Measurements from ENCODE around the gene OR2H1.
"Not testable (repeated sequence)": the region's sequence is repeated elsewhere in the genome, so short reads cannot be mapped to it uniquely, and the experiment has no call there.

OR2H1 gene

GRCh38 chr6:29439006-29439405, 17.9 kb upstream of the OR2H1 start, which contains the start of gene OR10C1:
TSS of gene OR10C1 (plus strand) at chr6:29439306. CDS start at chr6:29440016, 710 bp downstream.
- Histone ChIP-seq H3K79me1 (ENCODE audit: low read depth, low read length) (no peaks in the 10 kb centered on the region), H2AFZ (ENCODE audit: low read length) (no peak within 1 kb of the TSS), H3K27ac (replicated peaks; ENCODE audit: low read length) (no peak within 1 kb of the TSS), H3K14ac (ENCODE audit: low read length) (no peak within 1 kb of the TSS), H3K27me3 (ENCODE audit: control insufficient read depth in 3 of 3, insufficient read depth in 3 of 3, low read depth in 1 of 3, low read length in 3 of 3) (no peaks in the 10 kb centered on the region), H3K9ac (ENCODE audit: low read depth, low read length, poor library complexity) (no peak within 1 kb of the TSS), H2BK12ac (ENCODE audit: low read length) (no peak within 1 kb of the TSS), H3K4ac (ENCODE audit: low read length) (no peak within 1 kb of the TSS), H3K18ac (ENCODE audit: low read length) (no peak within 1 kb of the TSS), H2BK120ac (ENCODE audit: low read depth, low read length) (no peak within 1 kb of the TSS), H2BK15ac (ENCODE audit: low read length) (peak within 1 kb of the TSS; percentile 5), H3K4me3 (ENCODE audit: low read length in 2 of 2) (no peak within 1 kb of the TSS), H4K8ac (ENCODE audit: low read depth, low read length) (no peak within 1 kb of the TSS), H3K4me2 (ENCODE audit: insufficient read depth, low read length, poor library complexity, severe bottlenecking) (no peak within 1 kb of the TSS), H4K91ac (ENCODE audit: low read depth, low read length, poor library complexity) (no peak within 1 kb of the TSS), H3K23ac (ENCODE audit: low read depth, low read length, poor library complexity) (no peak within 1 kb of the TSS), H2AK5ac (ENCODE audit: low read depth, low read length) (peak within 1 kb of the TSS; percentile 25), H3K4me1 (ENCODE audit: control insufficient read depth in 2 of 2, insufficient read depth in 1 of 2, low read depth in 1 of 2, low read length in 2 of 2) (no peaks in the 10 kb centered on the region), H2BK5ac (ENCODE audit: low read length) (peak within 1 kb of the TSS; percentile 20), H3K9me3 (replicated peaks in 1 of 2; ENCODE audit: control insufficient read depth in 2 of 2, insufficient read depth in 1 of 2, low read depth in 1 of 2, low read length in 2 of 2) (no peaks in the 10 kb centered on the region), H3K36me3 (replicated peaks in 1 of 2; ENCODE audit: control insufficient read depth in 2 of 2, insufficient read depth in 2 of 2, low read length in 2 of 2) (no peaks in the 10 kb centered on the region)
- no peak for DNase-seq (ENCODE audit: low spot score)

GRCh38 chr6:29442719-29443118, 14.2 kb upstream of the OR2H1 start:
- WGBS, 2 donors (ENCODE audit: extremely low coverage in 2 of 2, insufficient read length in 2 of 2, insufficient replicate concordance in 1 of 2): no CpG with 5 or more reads among the region's 1 CpG
- no peak overlapping the region for H3K23ac ChIP-seq (ENCODE audit: low read depth, low read length, poor library complexity)
- no peak overlapping the region for H3K18ac ChIP-seq (ENCODE audit: low read length)
- H4K8ac ChIP-seq (ENCODE audit: low read depth, low read length): no peak overlapping the region
- H4K91ac ChIP-seq (ENCODE audit: low read depth, low read length, poor library complexity): no peak overlapping the region
- no peak overlapping the region for H3K27ac ChIP-seq (replicated peaks; ENCODE audit: low read length)
- H3K4me2 ChIP-seq (ENCODE audit: insufficient read depth, low read length, poor library complexity, severe bottlenecking): no peak overlapping the region
- peaks cover 0 to 1% of the 10 kb centered on the region in 2 donors for H3K9me3 ChIP-seq (replicated peaks in 1 of 2; ENCODE audit: control insufficient read depth in 2 of 2, insufficient read depth in 1 of 2, low read depth in 1 of 2, low read length in 2 of 2)
- H2BK12ac ChIP-seq (ENCODE audit: low read length): no peak overlapping the region
- H2AFZ ChIP-seq (ENCODE audit: low read length): no peak overlapping the region
- no peak for DNase-seq (ENCODE audit: low spot score)
- H3K4ac ChIP-seq (ENCODE audit: low read length): no peak overlapping the region
- no peaks in the 10 kb centered on the region for H3K79me1 ChIP-seq (ENCODE audit: low read depth, low read length)
- no peak overlapping the region for H3K9ac ChIP-seq (ENCODE audit: low read depth, low read length, poor library complexity)
- peaks cover 1 to 2% of the 10 kb centered on the region in 2 donors for H3K4me1 ChIP-seq (ENCODE audit: control insufficient read depth in 2 of 2, insufficient read depth in 1 of 2, low read depth in 1 of 2, low read length in 2 of 2)
- no peak overlapping the region for H2BK5ac ChIP-seq (ENCODE audit: low read length)
- no peak overlapping the region for H2BK15ac ChIP-seq (ENCODE audit: low read length)
- no peak overlapping the region for H3K14ac ChIP-seq (ENCODE audit: low read length)
- no peaks in the 10 kb centered on the region for H3K36me3 ChIP-seq (replicated peaks in 1 of 2; ENCODE audit: control insufficient read depth in 2 of 2, insufficient read depth in 2 of 2, low read length in 2 of 2)
- H2AK5ac ChIP-seq (ENCODE audit: low read depth, low read length): no peak overlapping the region
- no peaks in the 10 kb centered on the region for H3K27me3 ChIP-seq (ENCODE audit: control insufficient read depth in 3 of 3, insufficient read depth in 3 of 3, low read depth in 1 of 3, low read length in 3 of 3)
- no peak overlapping the region for H3K4me3 ChIP-seq (ENCODE audit: low read length in 2 of 2)
- no peak overlapping the region for H2BK120ac ChIP-seq (ENCODE audit: low read depth, low read length)

- H2BK120ac ChIP-seq (ENCODE audit: low read depth, low read length); H3K9ac ChIP-seq (ENCODE audit: low read depth, low read length, poor library complexity); H3K4me1 ChIP-seq (ENCODE audit: control insufficient read depth in 2 of 2, insufficient read depth in 1 of 2, low read depth in 1 of 2, low read length in 2 of 2); H3K36me3 ChIP-seq (replicated peaks in 1 of 2; ENCODE audit: control insufficient read depth in 2 of 2, insufficient read depth in 2 of 2, low read length in 2 of 2); H2BK12ac ChIP-seq (ENCODE audit: low read length); H3K9me3 ChIP-seq (replicated peaks in 1 of 2; ENCODE audit: control insufficient read depth in 2 of 2, insufficient read depth in 1 of 2, low read depth in 1 of 2, low read length in 2 of 2); H4K91ac ChIP-seq (ENCODE audit: low read depth, low read length, poor library complexity); H3K27ac ChIP-seq (replicated peaks; ENCODE audit: low read length); H3K23ac ChIP-seq (ENCODE audit: low read depth, low read length, poor library complexity); H2AK5ac ChIP-seq (ENCODE audit: low read depth, low read length); H4K8ac ChIP-seq (ENCODE audit: low read depth, low read length); H2AFZ ChIP-seq (ENCODE audit: low read length); H3K18ac ChIP-seq (ENCODE audit: low read length); H3K4ac ChIP-seq (ENCODE audit: low read length); DNase-seq (ENCODE audit: low spot score); H3K79me1 ChIP-seq (ENCODE audit: low read depth, low read length); H3K4me3 ChIP-seq (ENCODE audit: low read length in 2 of 2); H2BK15ac ChIP-seq (ENCODE audit: low read length); H3K4me2 ChIP-seq (ENCODE audit: insufficient read depth, low read length, poor library complexity, severe bottlenecking); H3K27me3 ChIP-seq (ENCODE audit: control insufficient read depth in 3 of 3, insufficient read depth in 3 of 3, low read depth in 1 of 3, low read length in 3 of 3); H3K14ac ChIP-seq (ENCODE audit: low read length); H2BK5ac ChIP-seq (ENCODE audit: low read length): not testable (repeated sequence)
- no CpG with 5 or more reads among the region's 1 CpG for WGBS, 2 donors (ENCODE audit: extremely low coverage in 2 of 2, insufficient read length in 2 of 2, insufficient replicate concordance in 1 of 2)
Measured at GRCh38 chr6:29444031-29444430, 12.9 kb upstream of the OR2H1 start.

DNA sequence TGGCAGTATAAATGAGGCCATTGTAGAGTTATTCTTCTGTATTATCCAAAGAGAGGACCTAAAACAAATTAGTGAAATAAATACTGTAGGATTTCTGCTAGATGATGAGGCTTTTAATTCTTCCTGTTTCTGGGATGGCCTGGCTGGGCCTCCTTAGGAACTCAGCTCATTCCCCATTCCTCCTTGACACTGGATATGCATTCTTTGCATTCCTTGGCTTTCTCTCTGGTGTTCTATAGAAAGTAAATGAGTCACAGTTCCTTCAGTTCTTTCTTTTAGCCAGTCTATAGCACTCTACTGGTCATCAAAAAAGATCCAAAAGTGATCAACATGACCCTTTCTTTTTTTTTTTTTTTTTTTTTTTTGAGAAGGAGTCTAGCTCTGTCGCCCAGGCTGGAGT, 9.3 kb upstream of the OR2H1 start:
- Histone ChIP-seq H3K23ac (ENCODE audit: low read depth, low read length, poor library complexity) (no peak overlapping the region), H3K27ac (replicated peaks; ENCODE audit: low read length) (peak overlapping the region; percentile 76), H3K14ac (ENCODE audit: low read length) (no peak overlapping the region), H2BK12ac (ENCODE audit: low read length) (no peak overlapping the region), H3K4ac (ENCODE audit: low read length) (no peak overlapping the region), H3K79me1 (ENCODE audit: low read depth, low read length) (no peaks in the 10 kb centered on the region), H2BK5ac (ENCODE audit: low read length) (no peak overlapping the region), H3K27me3 (ENCODE audit: control insufficient read depth in 3 of 3, insufficient read depth in 3 of 3, low read depth in 1 of 3, low read length in 3 of 3) (no peaks in the 10 kb centered on the region), H3K36me3 (replicated peaks in 1 of 2; ENCODE audit: control insufficient read depth in 2 of 2, insufficient read depth in 2 of 2, low read length in 2 of 2) (no peaks in the 10 kb centered on the region), H4K91ac (ENCODE audit: low read depth, low read length, poor library complexity) (no peak overlapping the region), H3K18ac (ENCODE audit: low read length) (no peak overlapping the region), H3K4me2 (ENCODE audit: insufficient read depth, low read length, poor library complexity, severe bottlenecking) (no peak overlapping the region), H2BK15ac (ENCODE audit: low read length) (no peak overlapping the region), H2AK5ac (ENCODE audit: low read depth, low read length) (no peak overlapping the region), H3K4me1 (ENCODE audit: control insufficient read depth in 2 of 2, insufficient read depth in 1 of 2, low read depth in 1 of 2, low read length in 2 of 2) (peaks cover 2 to 3% of the 10 kb centered on the region in 2 donors), H4K8ac (ENCODE audit: low read depth, low read length) (no peak overlapping the region), H2BK120ac (ENCODE audit: low read depth, low read length) (no peak overlapping the region), H3K4me3 (ENCODE audit: low read length in 2 of 2) (no peak overlapping the region), H3K9ac (ENCODE audit: low read depth, low read length, poor library complexity) (no peak overlapping the region), H3K9me3 (replicated peaks in 1 of 2; ENCODE audit: control insufficient read depth in 2 of 2, insufficient read depth in 1 of 2, low read depth in 1 of 2, low read length in 2 of 2) (peaks cover 0 to 3% of the 10 kb centered on the region in 2 donors), H2AFZ (ENCODE audit: low read length) (no peak overlapping the region)
- peak; percentile 47 for DNase-seq (ENCODE audit: low spot score)
- WGBS, 2 donors (ENCODE audit: extremely low coverage in 2 of 2, insufficient read length in 2 of 2, insufficient replicate concordance in 1 of 2): no CpG with 5 or more reads among the region's 1 CpG

Measured in neuronal stem cell (in vitro differentiated cells).